Hepatocyte (in vitro differentiated cells): ENCODE results near the gene TCFL5. TPM values are rescaled to one million over a fixed set of nuclear protein-coding genes. Genes with fewer than 3 reads are reported as not detected.

Experiments
- DNase-seq: peaks from one replicate; pipeline ENCODE4 v3.0.0-alpha.2; 2016; ENCODE audit warnings: low spot score
- H2AFZ ChIP-seq: fragments of 200-600 bp; sonication (generic); 2 replicates; pipeline ENCODE4 v1.6.0; 2016; ENCODE audit warnings: antibody characterized with exemption, mild to moderate bottlenecking
- H3K27ac ChIP-seq: fragments of 200-600 bp; sonication (generic); 2 replicates; pipeline ENCODE4 v1.5.1; 2016; ENCODE audit warnings: mild to moderate bottlenecking
- H3K27me3 ChIP-seq: fragments of 200-600 bp; sonication (generic); 2 replicates; pipeline ENCODE4 v1.6.1; 2016
- H3K36me3 ChIP-seq: fragments of 200-600 bp; sonication (generic); replicated peaks from 2 replicates; pipeline ENCODE4 v1.5.1; 2016; ENCODE audit warnings: low read depth; ENCODE audit not compliant: insufficient read depth
- H3K4me1 ChIP-seq: fragments of 200-600 bp; sonication (generic); 2 replicates; pipeline ENCODE4 v1.5.1; 2016; ENCODE audit warnings: mild to moderate bottlenecking, moderate library complexity; ENCODE audit not compliant: insufficient read depth
- H3K4me2 ChIP-seq: fragments of 200-600 bp; sonication (generic); 2 replicates; pipeline ENCODE4 v1.6.0; 2016
- H3K4me3 ChIP-seq: fragments of 200-600 bp; sonication (generic); 2 replicates; pipeline ENCODE4 v1.5.1; 2016; ENCODE audit warnings: mild to moderate bottlenecking
- H3K79me2 ChIP-seq: fragments of 200-600 bp; sonication (generic); 2 replicates; pipeline ENCODE4 v1.6.0; 2017; ENCODE audit warnings: mild to moderate bottlenecking
- H3K9me2 ChIP-seq: fragments of 200-600 bp; sonication (generic); replicated peaks from 2 replicates; pipeline ENCODE4 v1.6.0; 2017; ENCODE audit warnings: mild to moderate bottlenecking; ENCODE audit not compliant: insufficient read depth
- H3K9me3 ChIP-seq: fragments of 200-600 bp; sonication (generic); 2 replicates; pipeline ENCODE4 v1.5.1; 2016; ENCODE audit warnings: low read depth, mild to moderate bottlenecking
- H4K20me1 ChIP-seq: fragments of 200-600 bp; sonication (generic); 2 replicates; pipeline ENCODE4 v1.6.0; 2016; ENCODE audit warnings: mild to moderate bottlenecking; ENCODE audit not compliant: insufficient read depth, poor library complexity, severe bottlenecking
- EZH2 ChIP-seq: fragments of 200-600 bp; sonication (generic); IDR thresholded peaks from 2 replicates; pipeline ENCODE4 v1.6.1; 2016; ENCODE audit warnings: antibody characterized with exemption, mild to moderate bottlenecking, borderline replicate concordance
- EZH2phosphoT487 ChIP-seq: fragments of 200-600 bp; sonication (generic); IDR thresholded peaks from one replicate; pipeline ENCODE4 v1.6.1; 2018; ENCODE audit warnings: antibody characterized with exemption, mild to moderate bottlenecking, low read depth, moderate library complexity; ENCODE audit not compliant: unreplicated experiment, severe bottlenecking
- WGBS: methylation state at CpG from one replicate; pipeline ENCODE4 v1.1.6; 2016; ENCODE audit warnings: low lambda C conversion rate; ENCODE audit errors: missing lambda C conversion rate; 5-methylcytosine and 5-hydroxymethylcytosine counted together
- polyA plus RNA-seq: library from polyadenylated mRNA; unstranded; fragments of >200 nt; fragmentation: Nextera tagmentation; extraction: Ambion mirVana; gene quantifications from 2 replicates; pipeline ENCODE4 v1.2.1, GENCODE V29; 2016
- total RNA-seq: library from RNA; depleted of rRNA; stranded (reverse); fragments of >200 nt; gene quantifications from 2 replicates; pipeline ENCODE4 v1.2.3, GENCODE V29; 2014
- TF ChIP-seq, protein P1 (sequence below): fragments of 200-600 bp; sonication (generic); IDR thresholded peaks from 2 replicates; pipeline ENCODE4 v1.5.1; 2016; ENCODE audit warnings: antibody characterized with exemption, mild to moderate bottlenecking; ENCODE audit not compliant: poor library complexity

The TCFL5 gene
- total and polyA plus RNA-seq, 2 experiments from 2014 or later = 8.5 to 9.5 TPM

DNA sequence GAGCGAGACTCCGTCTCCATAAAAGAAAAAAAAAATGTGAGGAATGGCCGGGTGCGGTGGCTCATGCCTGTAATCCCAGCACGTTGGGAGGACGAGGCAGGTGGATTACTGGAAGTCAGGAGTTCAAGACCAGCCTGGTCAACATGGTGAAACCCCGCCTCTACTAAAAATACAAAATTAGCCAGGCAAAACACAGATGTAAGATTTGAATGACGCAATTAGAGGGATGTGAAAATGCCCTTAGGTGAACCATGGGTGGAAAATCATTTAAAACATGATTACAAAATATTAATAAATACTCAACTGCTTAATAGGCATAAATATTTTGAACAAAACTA lies 23.9 kb downstream of the TCFL5 start:
- no peaks in the 10 kb centered on the region for H3K36me3 ChIP-seq
- H3K9me3 ChIP-seq = no peaks in the 10 kb centered on the region
- H3K79me2 ChIP-seq = no peaks in the 10 kb centered on the region
- H3K9me2 ChIP-seq = no peaks in the 10 kb centered on the region
- no peak for DNase-seq
- peaks cover 6% of the 10 kb centered on the region for H3K4me1 ChIP-seq
- TF ChIP-seq, protein P1, sequence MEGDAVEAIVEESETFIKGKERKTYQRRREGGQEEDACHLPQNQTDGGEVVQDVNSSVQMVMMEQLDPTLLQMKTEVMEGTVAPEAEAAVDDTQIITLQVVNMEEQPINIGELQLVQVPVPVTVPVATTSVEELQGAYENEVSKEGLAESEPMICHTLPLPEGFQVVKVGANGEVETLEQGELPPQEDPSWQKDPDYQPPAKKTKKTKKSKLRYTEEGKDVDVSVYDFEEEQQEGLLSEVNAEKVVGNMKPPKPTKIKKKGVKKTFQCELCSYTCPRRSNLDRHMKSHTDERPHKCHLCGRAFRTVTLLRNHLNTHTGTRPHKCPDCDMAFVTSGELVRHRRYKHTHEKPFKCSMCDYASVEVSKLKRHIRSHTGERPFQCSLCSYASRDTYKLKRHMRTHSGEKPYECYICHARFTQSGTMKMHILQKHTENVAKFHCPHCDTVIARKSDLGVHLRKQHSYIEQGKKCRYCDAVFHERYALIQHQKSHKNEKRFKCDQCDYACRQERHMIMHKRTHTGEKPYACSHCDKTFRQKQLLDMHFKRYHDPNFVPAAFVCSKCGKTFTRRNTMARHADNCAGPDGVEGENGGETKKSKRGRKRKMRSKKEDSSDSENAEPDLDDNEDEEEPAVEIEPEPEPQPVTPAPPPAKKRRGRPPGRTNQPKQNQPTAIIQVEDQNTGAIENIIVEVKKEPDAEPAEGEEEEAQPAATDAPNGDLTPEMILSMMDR = no peak
- no peak for TF ChIP-seq EZH2phosphoT487
- TF ChIP-seq EZH2 = no peak
- H2AFZ ChIP-seq = no peak overlapping the region
- no peak overlapping the region for H3K27ac ChIP-seq
- H4K20me1 ChIP-seq = no peaks in the 10 kb centered on the region
- no peaks in the 10 kb centered on the region for H3K27me3 ChIP-seq
- H3K4me3 ChIP-seq = no peak overlapping the region
- 94% methylated on average over 8 of the region's 8 CpGs for WGBS
- no peak overlapping the region for H3K4me2 ChIP-seq

GRCh38 chr20:62836967-62837490 lies 24.6 kb downstream of the TCFL5 start:
- Histone ChIP-seq H3K27me3 (no peaks in the 10 kb centered on the region), H3K36me3 (no peaks in the 10 kb centered on the region), H3K4me1 (peaks cover 11% of the 10 kb centered on the region), H4K20me1 (no peaks in the 10 kb centered on the region), H2AFZ (no peak overlapping the region), H3K9me3 (no peaks in the 10 kb centered on the region), H3K4me3 (no peak overlapping the region), H3K27ac (no peak overlapping the region), H3K4me2 (no peak overlapping the region), H3K79me2 (no peaks in the 10 kb centered on the region), H3K9me2 (no peaks in the 10 kb centered on the region)
- DNase-seq = no peak
- TF ChIP-seq, protein P1 = no peak
- no peak for TF ChIP-seq EZH2phosphoT487
- TF ChIP-seq EZH2 = no peak
- 97% methylated on average over 19 of the region's 19 CpGs for WGBS

GRCh38 chr20:62835931-62836861 lies 25.4 kb downstream of the TCFL5 start:
- Histone ChIP-seq H3K79me2 (no peaks in the 10 kb centered on the region), H3K9me2 (no peaks in the 10 kb centered on the region), H3K36me3 (no peaks in the 10 kb centered on the region), H3K4me3 (no peak overlapping the region), H3K27ac (no peak overlapping the region), H2AFZ (no peak overlapping the region), H3K27me3 (no peaks in the 10 kb centered on the region), H3K4me2 (no peak overlapping the region), H4K20me1 (no peaks in the 10 kb centered on the region), H3K4me1 (peaks cover 12% of the 10 kb centered on the region), H3K9me3 (no peaks in the 10 kb centered on the region)
- no peak for DNase-seq
- 88% methylated on average over 47 of the region's 52 CpGs for WGBS
- TF ChIP-seq EZH2 (no peak), EZH2phosphoT487 (no peak)
- TF ChIP-seq, protein P1 = no peak
